ENCODE measurements around the gene MMEL1. TPM values are rescaled to one million over a fixed set of nuclear protein-coding genes. Genes with fewer than 3 reads are reported as not detected.

Gene MMEL1
- total RNA-seq, 1 experiment from 2014 or later = not detected

- TF ChIP-seq EZH2phosphoT487 (IDR thresholded peaks at IDR 0.05; ENCODE audit: borderline replicate concordance, low read length) = no peak
- peak; percentile 71 for TF ChIP-seq CTCF (conservative IDR thresholded peaks at IDR 0.05; ENCODE audit: low read depth, low read length)
- TF ChIP-seq EZH2 (IDR thresholded peaks at IDR 0.05; ENCODE audit: low read length, unreplicated experiment) = no peak
- no TSS peak for BruUV-seq (replicated peaks)
- Histone ChIP-seq H3K27ac (ENCODE audit: low read length) (no peak overlapping the region), H3K27me3 (ENCODE audit: low read length) (0 out of 2 replicates have a peak, but pooled peaks cover 6% of the 10 kb centered on the region), H3F3A (ENCODE audit: low read length, unreplicated experiment) (no peaks in the 10 kb centered on the region), H2AFZ (ENCODE audit: low read length) (no peak overlapping the region), H3K4me3 (ENCODE audit: low read length) (no peak overlapping the region), H3K4me2 (ENCODE audit: low read length) (no peak overlapping the region), H3K9me3 (ENCODE audit: low read length) (no peaks in the 10 kb centered on the region), H4K20me1 (ENCODE audit: low read length) (no peaks in the 10 kb centered on the region), H3K9ac (ENCODE audit: low read length) (no peak overlapping the region), H3K4me1 (ENCODE audit: insufficient read depth, low read length) (no peaks in the 10 kb centered on the region), H3K9me2 (replicated peaks; ENCODE audit: low read length) (no peaks in the 10 kb centered on the region), H3K79me2 (ENCODE audit: low read length) (no peaks in the 10 kb centered on the region), H3K36me3 (ENCODE audit: low read depth, low read length) (no peaks in the 10 kb centered on the region)
- intact Hi-C loops (cut with micrococcal nuclease) = no loop called here
- ATAC-seq (no peak), DNase-seq (no peak)
- CTCF ChIA-PET = interaction anchor here (0.6 to 1.0 kb wide), 3 partner anchors 10 to 276 kb away, joined by 3 to 13 read pairs (median 7); no protein-coding TSS in a partner anchor
- POLR2A ChIA-PET (ENCODE audit: unreplicated experiment) = no interaction called here
Measured at GRCh38 chr1:2561898-2562895, 70.6 kb downstream of the MMEL1 start.

- TF ChIP-seq CTCF (conservative IDR thresholded peaks at IDR 0.05; ENCODE audit: low read depth, low read length) = no peak
- no peak for TF ChIP-seq EZH2phosphoT487 (IDR thresholded peaks at IDR 0.05; ENCODE audit: borderline replicate concordance, low read length)
- no peak for TF ChIP-seq EZH2 (IDR thresholded peaks at IDR 0.05; ENCODE audit: low read length, unreplicated experiment)
- H3K27ac ChIP-seq (ENCODE audit: low read length) = no peak overlapping the region
- H3K4me2 ChIP-seq (ENCODE audit: low read length) = no peak overlapping the region
- BruUV-seq (replicated peaks) = no TSS peak
- H3K79me2 ChIP-seq (ENCODE audit: low read length) = no peaks in the 10 kb centered on the region
- H3F3A ChIP-seq (ENCODE audit: low read length, unreplicated experiment) = no peaks in the 10 kb centered on the region
- H3K9ac ChIP-seq (ENCODE audit: low read length) = no peak overlapping the region
- ChIA-PET CTCF (interaction anchor here (0.6 to 1.0 kb wide), 2 partner anchors 11 to 76 kb away, joined by 3 to 7 read pairs; no protein-coding TSS in a partner anchor), POLR2A (ENCODE audit: unreplicated experiment) (no interaction called here)
- ATAC-seq (no peak), DNase-seq (no peak)
- no peak overlapping the region for H2AFZ ChIP-seq (ENCODE audit: low read length)
- no peaks in the 10 kb centered on the region for H3K9me3 ChIP-seq (ENCODE audit: low read length)
- H3K9me2 ChIP-seq (replicated peaks; ENCODE audit: low read length) = no peaks in the 10 kb centered on the region
- H3K4me3 ChIP-seq (ENCODE audit: low read length) = no peak overlapping the region
- no peaks in the 10 kb centered on the region for H4K20me1 ChIP-seq (ENCODE audit: low read length)
- no peaks in the 10 kb centered on the region for H3K36me3 ChIP-seq (ENCODE audit: low read depth, low read length)
- H3K4me1 ChIP-seq (ENCODE audit: insufficient read depth, low read length) = peaks cover 7% of the 10 kb centered on the region; the same call in 1 of the 2 replicates
- intact Hi-C loops (cut with micrococcal nuclease) = no loop called here
- H3K27me3 ChIP-seq (ENCODE audit: low read length) = 0 out of 2 replicates have a peak, but pooled peaks cover 6% of the 10 kb centered on the region
Measured at GRCh38 chr1:2561446-2561845, 71.4 kb downstream of the MMEL1 start.
